ENCODE results near the gene NUDT4.
"Not testable (repeated sequence)": the region's sequence is repeated elsewhere in the genome, so short reads cannot be mapped to it uniquely, and the experiment has no call there.

Gene NUDT4

DNA sequence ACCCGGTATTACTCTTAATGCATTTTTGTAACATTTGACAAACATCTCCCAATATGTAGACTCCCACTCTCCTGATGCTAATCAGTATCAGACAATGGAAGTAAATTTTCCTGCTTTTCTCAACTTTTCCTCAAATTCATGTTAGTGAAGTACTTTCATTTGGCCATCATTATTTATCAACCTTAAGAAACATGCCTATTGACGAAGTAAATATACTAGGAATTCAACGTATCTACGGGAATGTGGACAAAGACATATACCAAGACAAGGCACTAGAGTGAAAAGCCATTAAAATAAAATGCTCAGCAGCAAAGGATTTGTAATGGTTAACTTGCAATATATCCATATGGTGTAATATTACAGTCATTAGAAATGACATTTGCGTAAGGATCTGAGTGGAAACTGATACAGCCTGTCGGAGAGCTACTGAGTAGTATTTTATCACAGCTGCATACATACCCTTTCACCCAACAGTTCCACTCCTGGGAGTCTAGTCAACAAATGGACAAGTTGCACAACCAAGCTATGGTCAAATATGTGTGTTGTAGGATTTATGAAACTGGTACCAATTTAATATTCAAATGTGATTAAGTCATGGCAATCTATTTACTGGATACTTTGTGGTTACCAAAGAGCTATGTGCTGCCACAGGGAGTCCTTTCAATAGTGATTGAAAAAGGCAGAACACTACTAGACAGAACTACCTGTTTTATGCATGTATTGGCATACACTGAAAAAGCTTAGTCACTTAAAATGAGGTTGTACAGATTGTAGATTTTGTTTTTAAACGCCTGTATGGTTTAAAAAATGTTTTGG, 26.5 kb downstream of the NUDT4 start:
- Histone ChIP-seq H3K9me3 (no peaks in the 10 kb centered on the region), H3K27me3 (no peaks in the 10 kb centered on the region), H3K36me3 (peaks cover 43% of the 10 kb centered on the region), H3K4me3 (ENCODE audit: low read depth, low read length) (no peak overlapping the region), H3K4me1 (no peaks in the 10 kb centered on the region)
- no peak for DNase-seq
- TF ChIP-seq, protein P1, sequence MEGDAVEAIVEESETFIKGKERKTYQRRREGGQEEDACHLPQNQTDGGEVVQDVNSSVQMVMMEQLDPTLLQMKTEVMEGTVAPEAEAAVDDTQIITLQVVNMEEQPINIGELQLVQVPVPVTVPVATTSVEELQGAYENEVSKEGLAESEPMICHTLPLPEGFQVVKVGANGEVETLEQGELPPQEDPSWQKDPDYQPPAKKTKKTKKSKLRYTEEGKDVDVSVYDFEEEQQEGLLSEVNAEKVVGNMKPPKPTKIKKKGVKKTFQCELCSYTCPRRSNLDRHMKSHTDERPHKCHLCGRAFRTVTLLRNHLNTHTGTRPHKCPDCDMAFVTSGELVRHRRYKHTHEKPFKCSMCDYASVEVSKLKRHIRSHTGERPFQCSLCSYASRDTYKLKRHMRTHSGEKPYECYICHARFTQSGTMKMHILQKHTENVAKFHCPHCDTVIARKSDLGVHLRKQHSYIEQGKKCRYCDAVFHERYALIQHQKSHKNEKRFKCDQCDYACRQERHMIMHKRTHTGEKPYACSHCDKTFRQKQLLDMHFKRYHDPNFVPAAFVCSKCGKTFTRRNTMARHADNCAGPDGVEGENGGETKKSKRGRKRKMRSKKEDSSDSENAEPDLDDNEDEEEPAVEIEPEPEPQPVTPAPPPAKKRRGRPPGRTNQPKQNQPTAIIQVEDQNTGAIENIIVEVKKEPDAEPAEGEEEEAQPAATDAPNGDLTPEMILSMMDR (IDR thresholded peaks at IDR 0.05; ENCODE audit: low read depth, low read length): no peak

GRCh38 chr12:93404961-93405849, 27.5 kb downstream of the NUDT4 start:
- Histone ChIP-seq H3K4me3 (ENCODE audit: low read depth, low read length) (no peak overlapping the region), H3K36me3 (peaks cover 50% of the 10 kb centered on the region), H3K9me3 (no peaks in the 10 kb centered on the region), H3K4me1 (peaks cover 5% of the 10 kb centered on the region), H3K27me3 (no peaks in the 10 kb centered on the region)
- TF ChIP-seq, protein P1 (IDR thresholded peaks at IDR 0.05; ENCODE audit: low read depth, low read length): no peak
- DNase-seq: no peak

- no peak for DNase-seq
- H3K36me3 ChIP-seq: peaks cover 57% of the 10 kb centered on the region
These were observed 29.6 kb downstream of the NUDT4 start for GRCh38 chr12:93407054-93407962.

GRCh38 chr12:93407963-93408283, 30.2 kb downstream of the NUDT4 start:
- DNase-seq: no peak
- no peaks in the 10 kb centered on the region for H3K27me3 ChIP-seq
- peaks cover 13% of the 10 kb centered on the region for H3K4me1 ChIP-seq
- no peak overlapping the region for H3K4me3 ChIP-seq (ENCODE audit: low read depth, low read length)
- peaks cover 57% of the 10 kb centered on the region for H3K36me3 ChIP-seq
- TF ChIP-seq, protein P1 (IDR thresholded peaks at IDR 0.05; ENCODE audit: low read depth, low read length): no peak
- H3K9me3 ChIP-seq: no peaks in the 10 kb centered on the region

More at GRCh38 chr12:93407054-93407962, 29.6 kb downstream of the NUDT4 start:
- TF ChIP-seq, protein P1 (IDR thresholded peaks at IDR 0.05; ENCODE audit: low read depth, low read length): no peak
- H3K9me3 ChIP-seq: no peaks in the 10 kb centered on the region
- H3K4me3 ChIP-seq (ENCODE audit: low read depth, low read length): no peak overlapping the region
- H3K27me3 ChIP-seq: no peaks in the 10 kb centered on the region
- H3K4me1 ChIP-seq: peaks cover 13% of the 10 kb centered on the region

GRCh38 chr12:93408813-93409212, 31.1 kb downstream of the NUDT4 start:
- Histone ChIP-seq H3K9me3 (no peaks in the 10 kb centered on the region), H3K4me1 (peaks cover 13% of the 10 kb centered on the region), H3K36me3 (peaks cover 52% of the 10 kb centered on the region), H3K27me3 (no peaks in the 10 kb centered on the region), H3K4me3 (ENCODE audit: low read depth, low read length) (no peak overlapping the region)
- DNase-seq: no peak
- TF ChIP-seq, protein P1 (IDR thresholded peaks at IDR 0.05; ENCODE audit: low read depth, low read length): no peak

- Histone ChIP-seq H3K4me1 (peaks cover 13% of the 10 kb centered on the region), H3K36me3 (peaks cover 44% of the 10 kb centered on the region)
- DNase-seq; H3K4me3 ChIP-seq (ENCODE audit: low read depth, low read length); H3K27me3 ChIP-seq; H3K9me3 ChIP-seq: not testable (repeated sequence)
These were observed 31.8 kb downstream of the NUDT4 start for GRCh38 chr12:93409343-93410187.

DNA sequence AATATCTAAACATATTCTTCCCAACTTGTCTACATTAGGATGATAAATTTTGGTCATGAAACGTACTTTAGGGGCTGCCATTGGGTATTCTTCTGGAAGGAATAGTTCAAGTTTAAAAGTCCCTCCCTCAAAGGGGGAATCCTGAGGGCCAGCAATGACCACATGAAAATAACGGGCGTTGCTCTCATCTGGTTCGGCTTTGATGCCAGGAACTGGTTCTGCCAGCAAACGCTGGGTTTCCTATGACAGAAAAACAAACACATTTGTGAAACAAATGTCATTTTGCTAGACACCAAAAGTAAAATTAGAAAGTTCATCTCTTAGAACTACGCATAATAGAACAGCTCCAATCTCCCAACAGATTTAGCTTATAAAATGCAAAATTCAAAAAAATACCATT, 33.3 kb downstream of the NUDT4 start:
- H3K4me3 ChIP-seq (ENCODE audit: low read depth, low read length); H3K9me3 ChIP-seq; DNase-seq; H3K27me3 ChIP-seq: not testable (repeated sequence)
- Histone ChIP-seq H3K36me3 (peaks cover 40% of the 10 kb centered on the region), H3K4me1 (peaks cover 13% of the 10 kb centered on the region)

DNA sequence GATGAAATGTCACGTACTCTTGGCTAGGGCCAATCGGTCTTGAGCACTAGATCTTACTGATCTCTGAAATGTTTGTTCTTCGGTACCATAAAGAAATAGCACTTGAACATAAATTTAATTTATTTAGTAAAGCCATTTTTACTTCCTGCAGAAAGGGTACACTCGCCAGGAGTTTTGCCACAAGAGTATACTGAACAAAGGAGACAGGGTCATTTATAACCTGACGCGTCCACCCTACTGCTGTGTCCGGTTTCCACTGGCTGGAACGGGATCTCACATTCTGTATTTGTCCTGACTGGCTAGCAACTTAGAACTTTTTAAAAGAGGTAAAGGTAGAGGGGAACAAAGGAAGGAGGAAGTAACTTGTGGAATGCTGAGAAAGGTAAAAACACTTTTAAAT, 34.7 kb downstream of the NUDT4 start:
- H3K4me1 ChIP-seq: peaks cover 13% of the 10 kb centered on the region
- peaks cover 31% of the 10 kb centered on the region for H3K36me3 ChIP-seq
- H3K9me3 ChIP-seq; DNase-seq; H3K27me3 ChIP-seq; H3K4me3 ChIP-seq (ENCODE audit: low read depth, low read length): not testable (repeated sequence)

All from BE2C (cell line).